Measurements from ENCODE around the gene STARD10. TPM values are rescaled to one million over a fixed set of nuclear protein-coding genes. Genes with fewer than 3 reads are reported as not detected.

The STARD10 gene
- polyA plus RNA-seq, 2 of the 4 experiments (the other 2 are of a cell fraction) = 21.2 to 23.2 TPM

DNA sequence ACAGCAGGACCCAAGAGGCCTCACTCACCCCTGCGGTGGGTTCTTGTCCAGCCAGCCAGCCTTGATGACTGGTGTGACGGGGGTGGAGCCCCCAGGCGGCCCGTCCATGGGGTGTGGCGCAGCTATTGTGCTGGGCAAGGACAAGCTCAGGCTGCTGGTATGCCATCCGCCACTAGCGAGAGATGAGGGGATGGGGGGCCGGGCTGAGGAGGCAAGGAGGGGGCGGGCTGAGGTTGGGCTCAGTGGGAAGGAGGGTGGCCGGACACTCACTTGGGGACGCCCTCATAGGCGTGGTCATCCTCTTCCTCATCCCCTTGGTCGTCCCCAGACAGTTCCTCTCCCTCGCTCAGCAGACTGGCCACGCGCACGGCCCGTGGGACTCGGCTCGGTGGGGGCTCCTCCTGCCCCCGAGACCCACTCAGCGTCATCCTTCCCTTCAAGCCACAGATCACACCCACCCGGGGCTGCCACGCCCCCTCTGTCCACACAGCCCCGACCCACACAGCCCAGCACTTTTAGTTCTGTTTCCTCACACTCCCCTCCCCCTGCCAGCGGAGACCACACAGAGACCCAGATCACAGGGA lies 81.6 kb downstream of the STARD10 start:
- 78% methylated on average over 18 of the region's 26 CpGs for WGBS (ENCODE audit: missing lambda C conversion rate)
- Histone ChIP-seq H3K4me1 (no peaks in the 10 kb centered on the region), H3K27ac (no peak overlapping the region), H3K9me3 (no peaks in the 10 kb centered on the region), H3K4me2 (no peak overlapping the region), H3K4me3 (no peak overlapping the region)
- ATAC-seq = no peak
- ChIA-PET POLR2A (no interaction called here), CTCF (interaction anchor here (1.0 kb wide), 1 partner anchor 18 kb away, joined by 4 read pairs; no protein-coding TSS in a partner anchor)
- TF ChIP-seq GATA3 (IDR thresholded peaks at IDR 0.05; ENCODE audit: borderline replicate concordance) = no peak
- TF ChIP-seq, protein P1, sequence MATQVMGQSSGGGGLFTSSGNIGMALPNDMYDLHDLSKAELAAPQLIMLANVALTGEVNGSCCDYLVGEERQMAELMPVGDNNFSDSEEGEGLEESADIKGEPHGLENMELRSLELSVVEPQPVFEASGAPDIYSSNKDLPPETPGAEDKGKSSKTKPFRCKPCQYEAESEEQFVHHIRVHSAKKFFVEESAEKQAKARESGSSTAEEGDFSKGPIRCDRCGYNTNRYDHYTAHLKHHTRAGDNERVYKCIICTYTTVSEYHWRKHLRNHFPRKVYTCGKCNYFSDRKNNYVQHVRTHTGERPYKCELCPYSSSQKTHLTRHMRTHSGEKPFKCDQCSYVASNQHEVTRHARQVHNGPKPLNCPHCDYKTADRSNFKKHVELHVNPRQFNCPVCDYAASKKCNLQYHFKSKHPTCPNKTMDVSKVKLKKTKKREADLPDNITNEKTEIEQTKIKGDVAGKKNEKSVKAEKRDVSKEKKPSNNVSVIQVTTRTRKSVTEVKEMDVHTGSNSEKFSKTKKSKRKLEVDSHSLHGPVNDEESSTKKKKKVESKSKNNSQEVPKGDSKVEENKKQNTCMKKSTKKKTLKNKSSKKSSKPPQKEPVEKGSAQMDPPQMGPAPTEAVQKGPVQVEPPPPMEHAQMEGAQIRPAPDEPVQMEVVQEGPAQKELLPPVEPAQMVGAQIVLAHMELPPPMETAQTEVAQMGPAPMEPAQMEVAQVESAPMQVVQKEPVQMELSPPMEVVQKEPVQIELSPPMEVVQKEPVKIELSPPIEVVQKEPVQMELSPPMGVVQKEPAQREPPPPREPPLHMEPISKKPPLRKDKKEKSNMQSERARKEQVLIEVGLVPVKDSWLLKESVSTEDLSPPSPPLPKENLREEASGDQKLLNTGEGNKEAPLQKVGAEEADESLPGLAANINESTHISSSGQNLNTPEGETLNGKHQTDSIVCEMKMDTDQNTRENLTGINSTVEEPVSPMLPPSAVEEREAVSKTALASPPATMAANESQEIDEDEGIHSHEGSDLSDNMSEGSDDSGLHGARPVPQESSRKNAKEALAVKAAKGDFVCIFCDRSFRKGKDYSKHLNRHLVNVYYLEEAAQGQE (IDR thresholded peaks at IDR 0.05) = no peak
- no peak for TF ChIP-seq HES2 (IDR thresholded peaks at IDR 0.05)
- TF ChIP-seq TP53 (CRISPR knock-in tag; IDR thresholded peaks at IDR 0.05) = no peak
- TF ChIP-seq SMC3 (IDR thresholded peaks at IDR 0.05) = no peak
- TF ChIP-seq CHD4 (IDR thresholded peaks at IDR 0.05; ENCODE audit: borderline replicate concordance) = no peak
- no peak for TF ChIP-seq RNF2 (IDR thresholded peaks at IDR 0.05; ENCODE audit: borderline replicate concordance, low read depth)
- no peak for TF ChIP-seq CBX2 (IDR thresholded peaks at IDR 0.05; ENCODE audit: borderline replicate concordance, low read depth)
- no peak for TF ChIP-seq JUNB (IDR thresholded peaks at IDR 0.05)
- TF ChIP-seq EHMT2 (IDR thresholded peaks at IDR 0.05; ENCODE audit: low read depth) = no peak
- FAIRE-seq = no peak
- no peak for DNase-seq (ENCODE audit: low read depth in 1 of 2, low spot score in 1 of 2)

DNA sequence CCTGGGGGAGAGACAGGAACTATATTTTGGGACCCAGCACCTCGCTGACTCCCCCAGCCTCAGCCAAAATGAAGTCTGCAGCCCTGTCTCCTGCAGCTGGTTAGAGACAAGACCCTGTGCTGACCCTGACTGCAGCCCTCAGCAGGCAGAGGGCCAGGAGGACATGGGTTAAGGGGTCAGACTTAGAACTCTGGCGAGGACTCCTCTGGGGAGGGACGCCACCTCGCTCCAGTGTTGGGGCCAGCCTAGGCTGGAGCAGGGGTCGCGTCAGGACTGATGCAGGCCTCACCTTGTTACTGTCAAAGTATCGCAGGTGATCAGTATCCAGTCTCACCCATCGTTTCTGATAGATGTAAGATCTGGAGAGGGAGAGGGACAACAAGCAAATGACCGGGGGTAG lies 82.7 kb downstream of the STARD10 start:
- Histone ChIP-seq H3K4me3 (no peak overlapping the region), H3K27ac (no peak overlapping the region), H3K4me1 (no peaks in the 10 kb centered on the region), H3K4me2 (no peak overlapping the region), H3K9me3 (no peaks in the 10 kb centered on the region)
- POLR2A ChIA-PET = no interaction called here
- WGBS (ENCODE audit: missing lambda C conversion rate) = 95% methylated on average over 9 of the region's 9 CpGs
- no peak for ATAC-seq
- TF ChIP-seq, protein P2, sequence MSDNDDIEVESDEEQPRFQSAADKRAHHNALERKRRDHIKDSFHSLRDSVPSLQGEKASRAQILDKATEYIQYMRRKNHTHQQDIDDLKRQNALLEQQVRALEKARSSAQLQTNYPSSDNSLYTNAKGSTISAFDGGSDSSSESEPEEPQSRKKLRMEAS (IDR thresholded peaks at IDR 0.05) = no peak
- TF ChIP-seq SREBF2 (IDR thresholded peaks at IDR 0.05) (no peak), E2F6 (IDR thresholded peaks at IDR 0.05; ENCODE audit: borderline replicate concordance, low read depth) (no peak), POLR2AphosphoS2 (conservative IDR thresholded peaks at IDR 0.05; ENCODE audit: low read length) (no peak)
- TF ChIP-seq, protein P3, sequence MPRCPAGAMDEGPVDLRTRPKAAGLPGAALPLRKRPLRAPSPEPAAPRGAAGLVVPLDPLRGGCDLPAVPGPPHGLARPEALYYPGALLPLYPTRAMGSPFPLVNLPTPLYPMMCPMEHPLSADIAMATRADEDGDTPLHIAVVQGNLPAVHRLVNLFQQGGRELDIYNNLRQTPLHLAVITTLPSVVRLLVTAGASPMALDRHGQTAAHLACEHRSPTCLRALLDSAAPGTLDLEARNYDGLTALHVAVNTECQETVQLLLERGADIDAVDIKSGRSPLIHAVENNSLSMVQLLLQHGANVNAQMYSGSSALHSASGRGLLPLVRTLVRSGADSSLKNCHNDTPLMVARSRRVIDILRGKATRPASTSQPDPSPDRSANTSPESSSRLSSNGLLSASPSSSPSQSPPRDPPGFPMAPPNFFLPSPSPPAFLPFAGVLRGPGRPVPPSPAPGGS (IDR thresholded peaks at IDR 0.05) = no peak
- DNase-seq (ENCODE audit: low read depth in 1 of 2, low spot score in 1 of 2) = no peak
- CTCF ChIA-PET = interaction anchor here (1.4 kb wide), 1 partner anchor 27 kb away, joined by 4 read pairs; no protein-coding TSS in a partner anchor
- no peak for FAIRE-seq

- WGBS (ENCODE audit: missing lambda C conversion rate) = 90% methylated on average over 11 of the region's 11 CpGs
- Histone ChIP-seq H3K27ac (no peak overlapping the region), H3K9me3 (no peaks in the 10 kb centered on the region), H3K4me3 (no peak overlapping the region), H3K4me2 (no peak overlapping the region), H3K4me1 (no peaks in the 10 kb centered on the region)
- DNase-seq (ENCODE audit: low read depth in 1 of 2, low spot score in 1 of 2) = no peak
- CTCF ChIA-PET = interaction anchor here (1.2 to 1.4 kb wide), 2 partner anchors 12 to 26 kb away, joined by 3 to 4 read pairs; no protein-coding TSS in a partner anchor
- POLR2A ChIA-PET = no interaction called here
- FAIRE-seq = no peak
- ATAC-seq = no peak
- TF ChIP-seq ZC3H11A (IDR thresholded peaks at IDR 0.05) = no peak
- TF ChIP-seq E2F6 (IDR thresholded peaks at IDR 0.05; ENCODE audit: borderline replicate concordance, low read depth) = no peak
- no peak for TF ChIP-seq HES2 (IDR thresholded peaks at IDR 0.05)
- TF ChIP-seq FOSB (CRISPR knock-in tag; IDR thresholded peaks at IDR 0.05) = no peak
- TF ChIP-seq HEYL (CRISPR knock-in tag; IDR thresholded peaks at IDR 0.05) = no peak
- TF ChIP-seq TFCP2L1 (CRISPR knock-in tag; IDR thresholded peaks at IDR 0.05) = no peak
- TF ChIP-seq, protein P2 (IDR thresholded peaks at IDR 0.05) = no peak
- no peak for TF ChIP-seq SREBF2 (IDR thresholded peaks at IDR 0.05)
- TF ChIP-seq ZFP36 (IDR thresholded peaks at IDR 0.05; ENCODE audit: borderline replicate concordance, partially characterized antibody) = no peak
- TF ChIP-seq HOXA7 (CRISPR knock-in tag; IDR thresholded peaks at IDR 0.05) = no peak
- no peak for TF ChIP-seq ZNF302 (CRISPR knock-in tag; IDR thresholded peaks at IDR 0.05)
- no peak for TF ChIP-seq CEBPB (IDR thresholded peaks at IDR 0.05)
Observed at GRCh38 chr11:72710278-72710677, 83.6 kb downstream of the STARD10 start.
